Progenitor cell of endocrine pancreas (in vitro differentiated cells): ENCODE data around the gene PPM1G. TPM values are rescaled to one million over a fixed set of nuclear protein-coding genes. Genes with fewer than 3 reads are reported as not detected.

Source experiments
- DNase-seq: peaks from one replicate; pipeline ENCODE4 v3.0.0; 2021; ENCODE audit warnings: low spot score; ENCODE audit not compliant: unreplicated experiment
- H3K27ac Mint-ChIP-seq: 2 replicates; pipeline ENCODE4 v1.8.0; 2021; ENCODE audit warnings: mild to moderate bottlenecking, moderate library complexity, mixed read lengths
- H3K27me3 Mint-ChIP-seq: 2 replicates; pipeline ENCODE4 v1.8.0; 2021; ENCODE audit warnings: mixed read lengths
- H3K36me3 Mint-ChIP-seq: 2 replicates; pipeline ENCODE4 v1.8.0; 2022; ENCODE audit warnings: mixed read lengths; ENCODE audit not compliant: insufficient read depth
- H3K4me1 Mint-ChIP-seq: 2 replicates; pipeline ENCODE4 v1.8.0; 2021; ENCODE audit warnings: low read depth, mixed read lengths
- H3K4me3 Mint-ChIP-seq: 2 replicates; pipeline ENCODE4 v1.8.0; 2021; ENCODE audit warnings: low read depth, mild to moderate bottlenecking, moderate library complexity, mixed read lengths
- H3K9me3 Mint-ChIP-seq: 2 replicates; pipeline ENCODE4 v1.8.0; 2021; ENCODE audit warnings: low read depth, mixed read lengths
- total RNA-seq: library from RNA; stranded (reverse); gene quantifications from 2 replicates; pipeline ENCODE4 v1.2.1, GENCODE V29; 2021
- TF ChIP-seq, protein P1 (sequence below): fragments of 200-600 bp; sonication (generic); IDR thresholded peaks from one replicate; pipeline ENCODE4 v1.5.0; 2021; ENCODE audit warnings: antibody characterized with exemption, mild to moderate bottlenecking; ENCODE audit not compliant: unreplicated experiment

The PPM1G gene
- total RNA-seq, 1 donor from 2014 or later, result 105 TPM

GRCh38 chr2:27370816-27371620 lies 38.4 kb downstream of the PPM1G start:
- DNase-seq, result no peak
- H3K27me3 Mint-ChIP-seq, result no peaks in the 10 kb centered on the region
- H3K4me3 Mint-ChIP-seq, result peak overlapping the region; percentile 87
- H3K9me3 Mint-ChIP-seq, result no peaks in the 10 kb centered on the region
- H3K27ac Mint-ChIP-seq, result peak overlapping the region; percentile 98
- H3K4me1 Mint-ChIP-seq, result peaks cover 23% of the 10 kb centered on the region
- peaks cover 24% of the 10 kb centered on the region for H3K36me3 Mint-ChIP-seq
- TF ChIP-seq, protein P1, sequence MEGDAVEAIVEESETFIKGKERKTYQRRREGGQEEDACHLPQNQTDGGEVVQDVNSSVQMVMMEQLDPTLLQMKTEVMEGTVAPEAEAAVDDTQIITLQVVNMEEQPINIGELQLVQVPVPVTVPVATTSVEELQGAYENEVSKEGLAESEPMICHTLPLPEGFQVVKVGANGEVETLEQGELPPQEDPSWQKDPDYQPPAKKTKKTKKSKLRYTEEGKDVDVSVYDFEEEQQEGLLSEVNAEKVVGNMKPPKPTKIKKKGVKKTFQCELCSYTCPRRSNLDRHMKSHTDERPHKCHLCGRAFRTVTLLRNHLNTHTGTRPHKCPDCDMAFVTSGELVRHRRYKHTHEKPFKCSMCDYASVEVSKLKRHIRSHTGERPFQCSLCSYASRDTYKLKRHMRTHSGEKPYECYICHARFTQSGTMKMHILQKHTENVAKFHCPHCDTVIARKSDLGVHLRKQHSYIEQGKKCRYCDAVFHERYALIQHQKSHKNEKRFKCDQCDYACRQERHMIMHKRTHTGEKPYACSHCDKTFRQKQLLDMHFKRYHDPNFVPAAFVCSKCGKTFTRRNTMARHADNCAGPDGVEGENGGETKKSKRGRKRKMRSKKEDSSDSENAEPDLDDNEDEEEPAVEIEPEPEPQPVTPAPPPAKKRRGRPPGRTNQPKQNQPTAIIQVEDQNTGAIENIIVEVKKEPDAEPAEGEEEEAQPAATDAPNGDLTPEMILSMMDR, result no peak

- TF ChIP-seq, protein P1, result peak; percentile 80
- DNase-seq, result peak; percentile 98
- peaks cover 25% of the 10 kb centered on the region for H3K36me3 Mint-ChIP-seq
Observed at GRCh38 chr2:27370026-27370815, 39.2 kb downstream of the PPM1G start, which contains the start of the genes EIF2B4 and SNX17. TSS of gene EIF2B4 (minus strand) at chr2:27370338. CDS start at chr2:27370314, 24 bp downstream. TSS of gene SNX17 (plus strand) at chr2:27370616. CDS start at chr2:27370744, 128 bp downstream.

DNA sequence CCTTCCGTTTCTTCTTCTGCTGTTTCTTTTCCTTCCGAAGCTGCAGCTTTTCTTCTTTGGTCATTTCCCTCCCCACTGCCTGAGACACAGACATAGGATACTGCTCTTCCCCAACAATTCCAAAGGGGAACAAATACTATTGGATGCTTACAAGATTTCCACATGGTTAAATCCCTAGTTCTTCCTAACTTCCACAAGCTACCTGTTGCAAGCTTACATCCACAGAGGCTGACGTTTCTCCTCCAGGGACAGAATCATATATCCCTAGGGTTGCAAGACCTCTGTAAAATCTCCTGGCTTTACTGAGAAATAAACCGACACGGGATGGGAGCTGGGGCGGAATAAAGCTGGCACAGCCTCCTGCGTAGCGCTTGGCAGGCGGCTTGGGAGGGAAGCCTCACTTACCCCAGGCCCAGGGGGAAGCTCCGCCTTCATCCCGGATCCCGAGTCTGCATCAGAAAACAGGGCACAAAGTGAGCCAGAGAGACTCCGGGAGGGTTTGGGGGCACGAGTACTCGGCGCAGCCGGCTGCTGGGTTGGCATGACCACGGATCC lies 39.8 kb downstream of the PPM1G start:
- Mint-ChIP-seq H3K27ac (peak overlapping the region; percentile 97), H3K4me1 (peaks cover 23% of the 10 kb centered on the region), H3K4me3 (peak overlapping the region; percentile 87), H3K27me3 (no peaks in the 10 kb centered on the region), H3K36me3 (peaks cover 25% of the 10 kb centered on the region), H3K9me3 (no peaks in the 10 kb centered on the region)
- TF ChIP-seq, protein P1, result no peak
- DNase-seq, result no peak

More at GRCh38 chr2:27370026-27370815, 39.2 kb downstream of the PPM1G start, which contains the start of the genes EIF2B4 and SNX17:
- Mint-ChIP-seq H3K4me1 (peaks cover 23% of the 10 kb centered on the region), H3K9me3 (no peaks in the 10 kb centered on the region), H3K27ac (peak within 1 kb of the TSS; percentile 98), H3K27me3 (no peaks in the 10 kb centered on the region), H3K4me3 (peak within 1 kb of the TSS; percentile 87)

DNA sequence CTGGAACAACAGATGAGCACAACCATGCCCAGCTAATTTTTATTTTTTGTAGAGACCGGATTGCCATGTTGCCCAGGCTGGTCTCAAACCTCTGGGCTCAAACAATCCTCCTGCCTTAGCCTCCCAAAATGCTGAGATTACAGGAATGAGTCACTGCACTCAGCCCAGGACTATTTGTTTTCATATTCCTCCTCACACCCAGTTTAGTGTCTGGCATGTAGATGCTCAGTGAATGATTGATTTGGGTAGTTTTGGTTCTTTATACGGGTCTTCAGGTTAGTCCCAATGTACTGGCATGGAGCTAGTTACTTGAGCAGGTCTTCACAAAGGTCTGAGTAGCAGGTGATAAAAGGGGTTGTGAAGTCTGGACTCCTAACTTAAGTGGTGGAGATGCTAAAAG lies 45.5 kb downstream of the PPM1G start:
- H3K36me3 Mint-ChIP-seq, result peaks cover 18% of the 10 kb centered on the region
- H3K27ac Mint-ChIP-seq, result no peak overlapping the region
- peaks cover 2% of the 10 kb centered on the region for H3K4me1 Mint-ChIP-seq
- TF ChIP-seq, protein P1, result no peak
- no peak overlapping the region for H3K4me3 Mint-ChIP-seq
- H3K9me3 Mint-ChIP-seq, result no peaks in the 10 kb centered on the region
- DNase-seq, result no peak
- no peaks in the 10 kb centered on the region for H3K27me3 Mint-ChIP-seq
